SKM-1 treated with dmso at 0.1 percent for 144 hours (cell line): ENCODE data around the gene C17orf107.
"Not testable (repeated sequence)": the region's sequence is repeated elsewhere in the genome, so short reads cannot be mapped to it uniquely, and the experiment has no call there.

ENCODE experiments used
- DNase-seq: peaks from one replicate; lab custom pipeline; 2025; ENCODE audit not compliant: unreplicated experiment; lab: John Stamatoyannopoulos, UW

C17orf107 gene

GRCh38 chr17:4899341-4900230, at the start of gene C17orf107:
C17orf107 (plus strand) TSS chr17:4899536; CDS start chr17:4899763, 227 bp downstream.
- no peak for DNase-seq

- no peak for DNase-seq
Observed at GRCh38 chr17:4850246-4850645, 49.1 kb upstream of the C17orf107 start.

GRCh38 chr17:4851084-4851483, 48.3 kb upstream of the C17orf107 start:
- no peak for DNase-seq

GRCh38 chr17:4852567-4853207, 46.6 kb upstream of the C17orf107 start:
- DNase-seq: no peak

- DNase-seq: no peak
Observed at GRCh38 chr17:4853208-4853671, 46.1 kb upstream of the C17orf107 start.

- no peak for DNase-seq
Observed at GRCh38 chr17:4854111-4854681, 45.1 kb upstream of the C17orf107 start.

GRCh38 chr17:4856271-4856936, 42.9 kb upstream of the C17orf107 start:
- no peak for DNase-seq

- DNase-seq: no peak
Observed at GRCh38 chr17:4856937-4857314, 42.4 kb upstream of the C17orf107 start.

- not testable (repeated sequence) for DNase-seq
Observed at GRCh38 chr17:4857347-4857746, 42.0 kb upstream of the C17orf107 start.

GRCh38 chr17:4858068-4858881, 41.1 kb upstream of the C17orf107 start:
- no peak for DNase-seq

GRCh38 chr17:4858882-4859260, 40.5 kb upstream of the C17orf107 start:
- no peak for DNase-seq

GRCh38 chr17:4859816-4860625, 39.3 kb upstream of the C17orf107 start:
- no peak for DNase-seq

- DNase-seq: no peak
Observed at GRCh38 chr17:4860651-4861050, 38.7 kb upstream of the C17orf107 start.

- no peak for DNase-seq
Observed at GRCh38 chr17:4861052-4861451, 38.3 kb upstream of the C17orf107 start.

GRCh38 chr17:4862720-4863119, 36.6 kb upstream of the C17orf107 start:
- DNase-seq: no peak

GRCh38 chr17:4863321-4863720, 36.0 kb upstream of the C17orf107 start:
- no peak for DNase-seq

- DNase-seq: not testable (repeated sequence)
Observed at GRCh38 chr17:4867535-4867934, 31.8 kb upstream of the C17orf107 start.

GRCh38 chr17:4869058-4869998, 30.0 kb upstream of the C17orf107 start:
- not testable (repeated sequence) for DNase-seq

GRCh38 chr17:4870855-4871254, 28.5 kb upstream of the C17orf107 start:
- no peak for DNase-seq
